Activated naive CD8-positive, alpha-beta T cell treated with anti-CD3 and anti-CD28 coated beads, Interleukin-2, amount 50 U/mL, for 24 hours (primary cell): Measurements from ENCODE around the gene RASGRP4.

ENCODE experiments used
- ATAC-seq: fragments of 150-1000 bp; cut with Tn5 transposase; one replicate; pipeline ENCODE4 v1.10.0; 2021
- DNase-seq: peaks from one replicate; pipeline ENCODE4 v3.0.0; 2021
- H3K27ac Mint-ChIP-seq: one replicate; pipeline ENCODE4 v1.8.0; 2021; ENCODE audit warnings: mild to moderate bottlenecking, mixed read lengths
- H3K27me3 Mint-ChIP-seq: one replicate; pipeline ENCODE4 v1.8.0; 2021; ENCODE audit warnings: mixed read lengths
- H3K36me3 Mint-ChIP-seq: one replicate; pipeline ENCODE4 v1.8.0; 2021; ENCODE audit warnings: low read depth, mixed read lengths
- H3K4me1 Mint-ChIP-seq: one replicate; pipeline ENCODE4 v1.8.0; 2021; ENCODE audit warnings: mixed read lengths
- H3K4me3 Mint-ChIP-seq: one replicate; pipeline ENCODE4 v1.8.0; 2021; ENCODE audit warnings: mild to moderate bottlenecking, moderate library complexity, mixed read lengths
- H3K9me3 Mint-ChIP-seq: one replicate; pipeline ENCODE4 v1.8.0; 2021; ENCODE audit warnings: mixed read lengths

RASGRP4 gene

GRCh38 chr19:38362076-38362945 lies 63.7 kb downstream of the RASGRP4 start:
- H3K36me3 Mint-ChIP-seq = no peaks in the 10 kb centered on the region
- H3K9me3 Mint-ChIP-seq = no peaks in the 10 kb centered on the region
- H3K4me1 Mint-ChIP-seq = peaks cover 13% of the 10 kb centered on the region
- H3K27ac Mint-ChIP-seq = no peak overlapping the region
- ATAC-seq (peak; percentile 62), DNase-seq (peak; percentile 83)
- H3K27me3 Mint-ChIP-seq = peaks cover 30% of the 10 kb centered on the region
- peak overlapping the region; percentile 82 for H3K4me3 Mint-ChIP-seq

DNA sequence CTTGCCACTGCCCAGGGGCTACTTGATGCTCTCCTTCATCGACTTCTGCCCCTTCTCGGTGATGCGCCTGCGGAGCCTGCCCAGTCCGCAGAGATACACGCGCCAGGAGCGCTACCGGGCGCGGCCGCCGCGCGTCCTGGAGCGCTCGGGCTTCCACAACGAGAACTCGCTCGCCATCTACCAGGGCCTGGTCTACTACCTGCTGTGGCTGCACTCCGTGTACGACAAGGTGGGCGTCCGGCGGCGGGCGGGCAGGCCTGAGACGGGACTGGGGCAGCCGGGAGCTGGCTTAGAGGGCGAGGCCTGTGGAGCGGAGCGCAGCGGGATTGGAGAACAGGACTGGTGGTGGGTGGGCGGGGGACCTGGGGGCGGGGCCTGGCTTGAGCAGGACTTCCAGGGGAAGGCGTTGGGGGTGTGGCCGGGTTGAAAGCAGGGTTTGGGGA lies 64.4 kb downstream of the RASGRP4 start:
- H3K36me3 Mint-ChIP-seq = no peaks in the 10 kb centered on the region
- no peaks in the 10 kb centered on the region for H3K9me3 Mint-ChIP-seq
- ATAC-seq (peak; percentile 72), DNase-seq (peak; percentile 72)
- peaks cover 30% of the 10 kb centered on the region for H3K27me3 Mint-ChIP-seq
- H3K27ac Mint-ChIP-seq = no peak overlapping the region
- H3K4me3 Mint-ChIP-seq = peak overlapping the region; percentile 82
- peaks cover 13% of the 10 kb centered on the region for H3K4me1 Mint-ChIP-seq

GRCh38 chr19:38360839-38361631 lies 65.0 kb downstream of the RASGRP4 start:
- H3K27ac Mint-ChIP-seq = no peak overlapping the region
- H3K4me3 Mint-ChIP-seq = peak overlapping the region; percentile 36
- no peaks in the 10 kb centered on the region for H3K36me3 Mint-ChIP-seq
- H3K27me3 Mint-ChIP-seq = peaks cover 30% of the 10 kb centered on the region
- no peak for ATAC-seq
- H3K4me1 Mint-ChIP-seq = peaks cover 13% of the 10 kb centered on the region
- H3K9me3 Mint-ChIP-seq = no peaks in the 10 kb centered on the region
- no peak for DNase-seq

- Mint-ChIP-seq H3K27me3 (peaks cover 30% of the 10 kb centered on the region), H3K9me3 (no peaks in the 10 kb centered on the region), H3K4me3 (no peak overlapping the region), H3K4me1 (peaks cover 13% of the 10 kb centered on the region), H3K36me3 (no peaks in the 10 kb centered on the region), H3K27ac (no peak overlapping the region)
- DNase-seq (no peak), ATAC-seq (no peak)
Measured at GRCh38 chr19:38360351-38360750, 65.7 kb downstream of the RASGRP4 start.

DNA sequence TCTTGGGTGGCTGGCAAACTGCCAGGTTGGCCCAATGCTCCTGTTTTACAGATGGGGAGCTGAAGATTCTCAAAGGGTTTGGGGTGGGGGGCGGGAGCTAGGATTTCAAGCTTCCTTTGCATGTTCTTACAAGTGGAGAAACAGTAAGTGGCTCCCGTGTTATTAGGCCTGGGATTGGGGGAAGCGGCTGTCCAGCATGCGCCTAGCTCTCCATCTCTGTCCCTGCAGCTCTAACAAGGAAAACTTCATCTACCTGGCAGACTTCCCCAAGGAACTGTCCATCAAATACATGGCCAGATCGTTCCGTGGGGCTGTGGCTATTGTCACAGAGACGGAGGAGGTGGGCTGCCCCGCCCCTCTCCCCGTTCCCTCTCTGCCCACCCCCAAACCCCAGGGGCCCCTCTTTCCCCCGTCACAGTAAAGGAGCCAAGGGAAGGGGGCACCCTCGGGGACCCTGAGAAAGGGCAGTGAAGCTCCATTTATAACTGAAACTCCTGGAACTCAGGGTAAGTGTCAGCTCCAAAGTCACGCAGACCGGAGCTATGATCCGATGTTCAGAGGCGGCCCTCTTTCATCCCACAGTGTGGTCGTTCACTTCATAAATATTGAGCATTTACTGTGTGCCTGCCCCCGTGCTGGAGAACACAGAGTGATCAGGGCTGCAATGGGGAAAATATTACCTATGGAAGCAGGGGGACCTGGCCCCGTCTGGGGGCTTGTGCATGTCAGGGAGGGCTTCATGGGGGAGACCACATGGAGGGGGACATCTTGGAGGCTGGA lies 66.6 kb downstream of the RASGRP4 start:
- ATAC-seq (no peak), DNase-seq (no peak)
- Mint-ChIP-seq H3K27ac (no peak overlapping the region), H3K4me3 (no peak overlapping the region), H3K27me3 (peaks cover 30% of the 10 kb centered on the region), H3K36me3 (no peaks in the 10 kb centered on the region), H3K9me3 (no peaks in the 10 kb centered on the region), H3K4me1 (peaks cover 13% of the 10 kb centered on the region)
